ENCODE measurements around the gene FADS1.
A peak's percentile ranks its signal among the peaks of the same experiment; 100 is the strongest.

The FADS1 gene

DNA sequence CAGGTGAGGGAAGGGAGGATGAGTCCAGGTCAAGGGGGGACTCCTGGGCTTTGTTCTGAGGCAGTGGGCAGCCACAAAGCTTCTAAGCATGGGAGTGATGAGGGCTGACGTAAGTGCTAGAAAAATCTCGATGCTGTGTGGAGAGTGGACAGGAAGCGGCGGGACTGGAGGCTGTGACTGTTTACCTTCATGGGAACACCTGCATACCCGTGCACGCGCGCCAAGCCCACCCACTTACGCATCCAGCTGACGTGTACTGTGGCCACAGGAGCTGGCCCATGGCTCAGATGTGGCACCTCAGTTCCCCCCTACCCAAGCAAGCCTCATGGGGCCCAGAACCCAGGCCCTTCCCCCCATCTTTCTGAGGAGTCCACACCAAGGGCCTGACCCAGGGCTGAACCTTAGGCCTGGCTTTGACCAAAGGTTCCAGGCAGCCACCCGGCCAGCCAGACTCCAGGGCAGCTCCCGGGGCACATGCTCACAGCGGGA, 50.4 kb downstream of the FADS1 start:
- DNase-seq (ENCODE audit: extremely low spot score, insufficient read length, low read depth) (no peak), FAIRE-seq (no peak)

DNA sequence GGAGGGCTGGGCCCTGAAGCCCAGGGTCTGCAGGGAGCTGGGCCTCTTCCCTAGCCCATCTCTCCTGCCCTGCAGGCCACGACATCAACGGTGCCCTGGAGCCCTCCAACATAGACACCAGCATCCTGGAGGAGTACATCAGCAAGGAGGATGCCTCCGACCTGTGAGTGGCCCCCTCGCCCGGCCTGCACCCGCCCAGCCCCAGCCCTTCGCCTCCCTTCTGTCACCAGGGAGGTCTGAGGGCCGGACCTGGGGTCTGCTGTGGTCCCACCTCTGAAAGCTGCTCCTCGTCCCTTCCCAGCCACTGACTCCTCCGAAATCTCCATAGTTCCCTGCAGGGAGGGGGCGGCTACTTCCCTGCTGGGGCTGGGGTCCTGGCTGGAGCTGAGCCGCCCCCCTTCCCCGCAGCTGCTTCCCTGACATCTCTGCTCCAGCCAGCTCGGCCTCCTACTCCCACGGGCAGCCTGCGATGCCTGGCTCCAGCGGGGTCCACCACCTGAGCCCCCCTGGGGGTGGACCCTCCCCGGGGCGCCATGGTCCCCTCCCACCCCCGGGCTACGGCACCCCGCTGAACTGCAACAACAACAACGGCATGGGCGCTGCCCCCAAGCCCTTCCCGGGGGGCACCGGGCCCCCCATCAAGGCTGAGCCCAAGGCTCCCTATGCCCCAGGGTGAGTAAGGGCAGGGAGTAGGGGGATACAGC, 51.1 kb downstream of the FADS1 start:
- DNase-seq (ENCODE audit: extremely low spot score, insufficient read length, low read depth) (no peak), FAIRE-seq (no peak)

DNA sequence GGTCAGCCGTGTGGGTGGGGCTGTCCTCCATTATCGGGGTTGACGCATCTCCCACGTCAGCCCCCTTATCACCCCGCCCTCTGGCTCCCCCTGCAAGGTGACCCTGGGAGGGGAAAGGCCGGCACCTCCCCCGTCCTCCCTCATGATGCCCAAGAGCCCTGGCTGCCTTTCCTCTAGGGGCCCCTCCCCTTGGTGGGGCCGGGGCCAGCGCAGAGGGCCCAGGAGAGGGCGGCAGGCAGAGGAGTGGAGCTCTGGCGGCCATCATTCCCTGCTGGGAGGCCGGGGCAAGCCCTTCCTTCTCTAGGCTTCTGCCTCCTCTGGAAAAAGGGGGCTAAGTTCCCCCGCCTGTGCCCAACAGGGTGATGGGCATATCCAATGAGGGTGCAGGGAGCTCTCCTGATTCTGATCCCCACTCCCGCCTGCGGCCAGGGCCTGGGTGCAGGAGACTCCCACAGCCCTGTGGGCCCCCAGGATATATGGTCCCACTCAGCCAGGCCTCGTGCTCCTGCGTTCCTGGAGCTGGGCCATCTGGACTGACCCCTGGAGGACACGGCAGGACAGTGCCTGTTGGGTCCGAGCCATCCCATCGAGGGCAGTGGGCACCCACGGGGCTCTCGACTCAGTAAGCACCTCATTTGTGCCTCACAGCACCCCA, 52.1 kb downstream of the FADS1 start:
- no peak for FAIRE-seq

DNA sequence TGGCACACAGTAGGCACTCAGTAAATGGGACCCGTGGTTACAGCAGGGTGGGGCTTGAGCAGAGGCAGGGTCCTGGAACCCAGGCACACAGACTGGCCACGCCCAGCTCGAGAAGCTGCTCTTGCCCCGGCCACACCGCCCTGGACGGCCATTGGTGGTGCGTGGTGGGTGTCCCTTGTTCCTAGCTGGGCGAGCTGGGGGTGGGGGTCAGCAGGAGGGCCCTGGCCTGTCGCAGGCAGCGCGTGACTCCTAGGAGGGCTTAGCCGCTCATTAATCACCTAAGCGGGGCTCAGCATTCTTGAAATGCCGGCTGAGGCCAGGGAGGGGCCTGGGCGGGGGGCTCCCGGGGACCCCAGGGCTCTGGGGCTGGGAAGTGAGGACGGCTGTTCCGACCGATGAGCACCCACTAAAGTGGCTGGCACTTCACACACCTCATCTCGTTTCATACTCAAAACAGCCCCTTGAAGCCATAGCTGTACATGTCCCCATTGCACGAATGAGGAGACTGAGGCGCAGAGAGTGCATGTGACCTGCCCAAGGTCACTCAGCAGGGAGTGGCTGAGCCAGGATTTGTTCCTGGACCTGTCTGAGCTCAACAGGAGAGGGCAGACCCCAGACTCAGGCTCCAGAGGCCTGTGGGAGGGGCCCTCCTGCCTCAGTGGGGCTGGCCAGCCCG, 52.7 kb downstream of the FADS1 start:
- no peak for FAIRE-seq
- no peak for DNase-seq (ENCODE audit: extremely low spot score, insufficient read length, low read depth)

More for the DNA sequence above, 52.1 kb downstream of the FADS1 start:
- no peak for DNase-seq (ENCODE audit: extremely low spot score, insufficient read length, low read depth)

DNA sequence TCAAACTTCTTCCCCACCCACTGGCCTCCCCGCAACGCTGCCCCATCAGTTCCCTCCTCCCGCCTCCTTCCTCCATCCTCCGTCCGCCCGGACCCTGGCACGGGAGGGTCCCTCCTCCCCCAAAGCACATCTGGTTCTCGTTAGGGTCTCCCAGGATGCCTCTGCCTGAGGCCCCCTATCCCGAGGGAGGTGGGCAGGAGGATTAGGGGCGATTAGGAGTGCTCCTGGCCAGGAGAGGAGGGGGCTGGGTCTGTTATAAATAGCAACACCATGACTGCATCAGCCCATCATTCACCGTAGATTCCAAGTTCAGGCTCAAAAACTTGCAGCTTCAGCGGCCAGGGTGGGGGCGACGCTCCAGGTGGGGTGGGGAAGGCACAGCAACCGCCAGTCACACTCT, 54.0 kb downstream of the FADS1 start:
- FAIRE-seq (no peak), DNase-seq (ENCODE audit: extremely low spot score, insufficient read length, low read depth) (no peak)

DNA sequence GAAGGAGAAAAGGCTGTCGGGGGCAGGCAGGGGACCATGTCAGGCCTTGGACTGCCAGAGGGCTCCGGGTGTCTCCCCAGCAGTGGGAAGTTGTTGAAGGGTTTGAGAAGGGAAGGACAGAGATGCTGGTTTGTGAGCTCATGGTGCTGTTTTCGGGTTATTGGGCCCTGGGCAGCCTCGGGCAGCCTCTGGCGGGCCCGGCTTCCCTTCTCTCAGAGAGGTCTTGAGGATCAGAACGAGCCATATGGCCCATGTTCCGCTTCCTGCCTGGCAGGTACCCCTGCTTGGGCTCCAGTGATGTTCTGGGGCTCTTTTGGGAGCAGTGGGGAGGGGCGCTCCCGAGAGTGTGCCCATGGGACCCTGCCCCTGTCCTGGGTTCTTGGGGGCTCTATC, 54.6 kb downstream of the FADS1 start:
- FAIRE-seq (no peak), DNase-seq (ENCODE audit: extremely low spot score, insufficient read length, low read depth) (no peak)

DNA sequence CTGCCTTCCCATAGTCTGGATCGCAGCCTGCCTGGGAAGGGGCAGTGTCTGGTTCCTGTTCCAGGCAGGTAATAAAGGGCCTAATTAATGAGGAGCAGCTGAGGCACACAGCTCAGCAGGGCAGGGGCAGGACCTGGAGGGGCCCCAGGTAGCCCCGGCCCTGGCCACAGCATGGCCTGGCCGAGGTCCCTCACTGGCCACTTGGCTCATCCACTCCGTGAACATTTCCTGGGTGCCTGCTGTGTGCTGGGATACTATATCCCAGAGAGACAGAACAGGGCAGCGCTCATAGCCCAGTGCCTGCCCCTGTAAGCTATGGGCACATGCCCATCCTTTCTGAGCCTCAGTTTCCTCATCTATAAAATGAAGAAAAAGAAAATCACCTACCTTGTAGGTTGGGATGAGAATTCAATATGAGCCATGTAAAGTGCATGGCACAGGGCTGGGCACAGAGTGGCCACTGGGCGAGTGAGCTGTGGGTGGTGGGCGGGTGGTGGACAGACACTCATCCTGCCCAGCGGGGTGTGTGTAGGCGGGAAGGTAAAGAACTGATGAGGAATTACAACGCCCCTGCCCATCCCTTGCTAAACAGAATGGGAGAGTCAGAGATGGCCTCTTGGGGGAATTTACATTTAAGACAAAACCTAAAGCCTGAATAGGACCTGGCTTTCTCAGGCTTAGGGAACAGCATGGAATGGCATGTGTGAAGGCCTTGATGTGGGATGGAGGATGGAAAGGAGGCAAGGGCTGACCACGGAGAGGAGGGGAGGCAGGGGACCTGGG, 55.2 kb downstream of the FADS1 start:
- no peak for FAIRE-seq

DNA sequence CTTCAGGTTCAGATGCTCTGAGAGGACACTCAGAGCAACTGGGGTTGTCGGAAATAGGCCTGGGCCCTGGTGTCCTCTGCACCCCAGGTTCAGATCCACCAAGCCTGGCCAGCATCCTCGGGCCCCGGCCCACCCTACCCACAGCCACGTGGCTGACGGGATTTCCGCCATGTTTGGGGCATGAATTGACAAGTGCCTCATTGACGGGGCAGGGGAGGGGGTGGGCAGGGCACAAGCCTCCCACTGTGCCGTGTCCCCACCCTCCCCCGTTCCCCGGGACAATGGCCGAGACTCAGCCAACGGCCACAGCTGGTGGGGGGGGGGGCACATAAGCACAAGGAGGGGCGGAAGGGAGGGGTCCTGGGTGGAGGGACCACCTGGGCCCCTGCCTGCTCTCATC, 55.9 kb downstream of the FADS1 start:
- DNase-seq (ENCODE audit: extremely low spot score, insufficient read length, low read depth) (no peak), FAIRE-seq (no peak)

More for the DNA sequence above, 55.2 kb downstream of the FADS1 start:
- no peak for DNase-seq (ENCODE audit: extremely low spot score, insufficient read length, low read depth)

DNA sequence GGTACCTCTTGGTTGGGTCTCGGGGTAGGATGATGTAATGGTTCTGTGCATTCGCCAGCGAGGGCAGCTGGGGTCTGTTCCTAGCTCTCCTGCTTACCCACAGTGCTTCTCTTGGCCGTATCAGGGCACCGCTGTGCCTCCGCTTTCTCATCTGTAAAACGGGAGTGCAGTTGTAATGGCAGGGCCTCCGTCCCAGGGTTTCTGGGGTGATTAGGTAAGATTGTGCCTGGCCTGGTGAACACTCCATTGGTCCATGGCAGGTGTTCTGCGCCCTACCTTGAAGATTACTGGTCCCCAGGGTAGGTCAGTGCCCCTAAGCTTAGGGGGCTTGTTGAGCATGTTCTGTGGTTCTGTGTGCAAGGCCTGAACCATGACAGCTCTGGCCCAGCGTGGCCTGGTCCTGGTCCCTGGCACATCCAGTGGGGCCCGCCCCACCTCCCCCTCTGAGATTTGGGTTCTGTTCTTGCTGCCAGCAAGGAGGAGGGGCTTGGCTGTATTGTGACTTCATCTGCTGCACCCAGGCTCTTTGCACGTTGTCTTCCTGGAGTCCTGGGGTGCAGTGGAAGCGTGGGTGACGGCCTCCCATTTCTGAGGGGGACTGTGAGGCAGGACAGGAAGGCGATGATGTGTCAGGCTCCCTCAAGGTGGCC, 59.5 kb downstream of the FADS1 start:
- DNase-seq (ENCODE audit: extremely low spot score, insufficient read length, low read depth) (no peak), FAIRE-seq (no peak)

DNA sequence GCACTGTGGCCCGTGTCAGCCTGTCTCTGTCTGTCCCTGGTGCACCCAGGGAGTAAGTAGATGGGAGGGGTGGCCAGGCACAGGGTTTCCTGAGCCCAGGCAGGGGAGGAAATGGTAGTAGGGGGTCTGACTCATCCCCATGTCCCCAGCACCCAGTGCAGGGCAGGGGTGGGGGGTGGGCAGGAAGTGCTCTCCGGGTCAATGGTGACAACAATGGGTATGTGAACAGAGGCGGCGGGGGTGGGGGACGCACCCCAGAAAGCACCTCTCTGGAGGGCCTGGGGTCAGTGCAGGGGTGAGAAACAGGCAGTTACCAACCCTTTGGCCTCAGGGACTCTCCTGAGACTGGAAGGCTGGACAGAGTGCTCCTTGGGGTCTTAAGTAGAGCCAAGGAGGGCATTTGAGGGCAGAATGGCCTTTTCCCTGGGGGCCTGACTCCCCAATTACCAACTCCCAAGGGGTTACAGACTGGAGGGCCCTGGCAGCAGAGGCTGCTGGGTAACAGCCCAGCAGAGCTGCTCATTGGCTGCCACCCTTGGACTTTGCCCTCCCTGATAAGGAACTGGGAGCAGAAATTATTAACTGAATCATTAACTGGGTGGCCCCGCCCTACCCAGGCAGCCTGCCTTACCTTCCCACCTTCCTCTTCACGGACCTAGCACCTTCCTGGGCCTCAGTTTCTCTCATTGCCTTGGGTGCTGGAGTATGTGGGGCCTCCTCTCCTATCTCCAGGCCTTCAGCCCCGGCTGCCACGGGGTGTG, 60.2 kb downstream of the FADS1 start:
- FAIRE-seq (peak; percentile 78), DNase-seq (ENCODE audit: extremely low spot score, insufficient read length, low read depth) (peak; percentile 51)

DNA sequence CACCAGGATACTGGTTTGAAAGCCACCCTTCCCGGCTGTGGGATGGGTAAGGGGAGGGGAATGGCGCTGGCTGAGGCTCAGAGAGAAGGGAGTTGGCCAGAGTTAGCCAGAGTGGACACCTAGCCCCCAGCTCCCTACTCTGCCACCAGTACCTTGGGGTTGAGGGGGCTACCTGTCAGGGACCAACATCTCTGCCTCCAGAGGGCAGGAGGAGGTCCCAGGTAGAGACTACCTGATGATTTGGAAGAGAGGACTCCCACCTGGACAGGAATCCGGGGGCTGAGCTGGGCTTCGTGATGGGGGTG, 60.7 kb downstream of the FADS1 start:
- DNase-seq (ENCODE audit: extremely low spot score, insufficient read length, low read depth): no peak
- FAIRE-seq: no peak

DNA sequence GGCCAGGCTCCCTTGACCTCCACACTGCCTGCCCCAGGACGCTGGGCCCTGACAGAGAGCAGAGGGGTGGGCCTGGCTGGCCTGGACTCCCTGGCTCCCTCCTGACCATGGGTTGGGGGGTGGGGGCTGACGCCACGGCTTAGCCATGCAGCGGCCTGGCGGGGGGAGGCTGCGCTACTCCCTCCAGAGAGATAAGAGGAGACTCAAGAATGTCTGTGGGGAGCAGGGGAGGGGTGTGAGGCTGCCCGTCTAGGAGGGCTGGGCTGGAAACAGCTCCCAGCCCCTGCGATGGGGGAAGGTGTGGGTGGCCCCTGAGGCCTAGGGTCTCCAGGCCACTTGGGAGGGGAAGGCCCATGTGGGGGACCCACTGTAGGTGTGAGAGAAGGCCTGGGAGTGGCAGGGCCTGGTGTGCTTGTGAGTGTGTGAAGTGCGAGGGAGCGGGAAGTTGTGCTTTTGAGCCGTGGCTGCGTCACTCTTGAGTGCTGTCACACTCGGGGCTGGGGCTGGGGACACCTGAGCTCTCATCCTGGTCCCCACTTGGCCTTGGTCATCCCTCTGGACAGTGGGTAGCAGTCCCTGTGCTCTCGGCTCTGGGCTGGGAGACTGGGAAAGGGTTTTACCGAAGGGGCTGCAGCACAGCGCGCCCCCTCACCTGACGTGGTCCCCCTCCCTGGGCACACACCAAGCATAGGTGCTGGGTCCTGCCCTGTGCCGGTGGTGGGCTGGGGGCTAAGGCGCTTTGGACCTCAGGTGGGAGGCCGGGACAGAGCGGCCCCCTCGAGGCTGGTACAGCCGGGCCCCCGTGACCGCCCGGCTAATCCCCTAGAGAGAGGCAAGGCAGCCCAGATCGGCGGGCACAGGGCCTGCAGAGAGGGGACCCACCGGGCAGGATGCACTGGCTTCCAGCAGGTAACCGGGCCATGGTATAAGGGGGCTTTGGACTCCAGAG, 62.0 kb downstream of the FADS1 start:
- FAIRE-seq (no peak), DNase-seq (ENCODE audit: extremely low spot score, insufficient read length, low read depth) (no peak)

DNA sequence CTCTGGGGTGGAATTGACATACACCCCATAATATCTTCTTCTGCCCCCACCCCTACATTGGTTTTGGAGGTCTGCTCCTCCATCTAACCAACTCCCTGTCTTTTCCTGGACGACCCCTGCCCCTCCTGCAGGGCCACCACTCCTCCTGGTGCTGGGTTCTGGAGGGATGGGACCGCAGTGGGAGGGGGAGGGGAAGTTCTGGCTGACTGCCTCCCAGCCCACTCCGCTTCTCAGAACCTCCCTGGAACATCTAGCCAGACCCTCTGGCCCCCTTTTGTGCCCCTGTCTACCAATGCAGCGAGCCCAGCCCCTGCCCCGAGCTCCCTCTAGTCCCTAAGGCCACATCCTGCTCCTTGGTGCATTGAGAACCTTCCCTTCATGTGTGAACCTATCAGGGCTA, 63.1 kb downstream of the FADS1 start:
- no peak for FAIRE-seq

DNA sequence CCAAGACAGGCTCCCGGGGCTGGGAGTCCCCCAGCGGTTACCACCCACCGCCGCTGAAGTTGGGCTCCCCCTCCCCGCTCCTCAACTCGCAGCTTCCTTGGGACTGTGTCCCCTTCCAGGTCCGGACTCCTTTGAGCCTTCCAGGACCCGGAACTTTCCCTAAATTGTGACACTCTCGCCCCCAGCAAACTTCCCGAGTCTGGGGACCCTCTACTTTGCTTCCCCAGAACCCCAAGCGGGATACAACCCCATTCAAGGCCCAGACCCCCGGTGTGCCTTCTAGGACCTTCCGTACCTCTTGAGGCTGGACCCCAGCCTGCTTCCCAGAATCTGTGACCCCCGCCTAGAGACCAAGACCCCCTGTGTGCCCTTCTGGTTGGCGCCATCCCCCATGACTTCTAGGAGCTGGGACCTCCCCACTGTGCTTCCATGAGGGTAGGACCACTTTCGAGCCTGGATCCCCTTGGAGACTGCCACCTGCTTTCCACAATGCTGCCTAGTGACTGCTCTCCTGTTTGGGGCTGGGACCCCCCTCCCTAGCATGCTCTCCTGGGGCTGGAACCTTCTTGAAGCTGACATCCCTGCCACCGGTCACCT, 63.8 kb downstream of the FADS1 start:
- FAIRE-seq (no peak), DNase-seq (ENCODE audit: extremely low spot score, insufficient read length, low read depth) (no peak)

More for the DNA sequence above, 63.1 kb downstream of the FADS1 start:
- no peak for DNase-seq (ENCODE audit: extremely low spot score, insufficient read length, low read depth)

DNA sequence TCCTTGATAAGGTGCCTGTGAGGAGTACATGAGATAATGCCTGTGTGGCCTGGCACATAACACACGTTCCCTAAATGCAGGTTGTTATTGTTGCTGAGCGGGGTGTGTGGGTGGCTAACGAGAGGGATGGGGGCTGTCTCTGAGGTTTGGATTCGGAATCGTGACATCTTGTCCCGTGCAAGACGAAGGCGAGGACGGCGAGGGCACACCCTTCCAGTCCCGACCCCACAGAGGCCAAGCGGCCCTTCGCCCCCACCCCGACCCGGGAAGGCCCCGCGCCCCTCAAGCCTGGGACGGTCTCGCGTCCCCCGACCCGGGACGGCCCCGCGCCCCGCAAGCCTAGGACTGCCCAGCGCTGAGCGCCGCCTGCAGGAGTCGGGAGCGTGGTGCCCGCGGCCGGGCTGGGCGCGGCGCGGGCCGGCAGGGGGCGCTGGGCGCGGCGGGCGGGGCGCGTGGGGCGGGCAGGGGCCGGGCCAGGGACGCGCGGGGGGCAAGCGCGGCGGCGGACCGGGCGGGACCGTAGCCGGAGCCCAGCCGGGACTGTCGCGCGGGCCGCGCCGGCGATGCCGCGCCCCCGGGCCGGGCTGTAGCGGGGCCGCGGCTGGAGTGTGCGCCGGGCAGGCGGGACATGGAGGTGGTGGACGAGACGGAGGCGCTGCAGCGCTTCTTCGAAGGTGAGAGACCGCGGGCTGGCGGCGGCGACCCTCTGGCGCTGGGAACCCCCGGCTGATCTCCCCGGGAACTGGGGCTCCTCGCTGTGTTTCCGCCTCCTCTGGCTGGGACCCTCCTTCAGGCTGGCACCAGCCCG, 64.5 kb downstream of the FADS1 start, which contains the start of gene MYRF:
TSS of gene MYRF (plus strand) at position 520 of the 808 bp plus-strand sequence. CDS start at position 629, 109 bp downstream.
- no peak for FAIRE-seq
- DNase-seq (ENCODE audit: extremely low spot score, insufficient read length, low read depth): no peak

DNA sequence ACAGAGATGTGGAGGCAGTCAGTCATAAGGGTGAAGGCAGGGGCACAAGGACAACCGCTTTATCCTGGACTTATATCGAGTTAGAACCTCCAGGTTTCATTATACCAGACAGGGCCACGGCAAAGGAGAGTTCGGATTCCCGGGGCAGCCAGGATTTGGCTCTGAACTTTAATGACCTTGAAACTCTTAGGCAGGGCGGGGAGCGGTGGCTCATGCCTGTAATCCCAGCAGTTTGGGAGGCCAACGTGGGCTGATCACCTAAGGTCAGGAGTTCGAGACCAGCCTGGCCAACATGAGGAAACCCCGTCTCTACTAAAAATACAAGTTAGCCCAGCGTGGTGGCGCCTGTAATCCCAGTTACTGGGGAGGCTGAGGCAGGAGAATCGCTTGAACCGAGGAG, 65.4 kb downstream of the FADS1 start:
- no peak for DNase-seq (ENCODE audit: extremely low spot score, insufficient read length, low read depth)
- FAIRE-seq: no peak

All from GM18507 (cell line).